Embryonic facial prominence (tissue), 1 donor: ENCODE data around the gene TGM3.

ENCODE experiments used
- DNase-seq: peaks from one replicate; pipeline ENCODE4 v3.0.0-alpha.2; 2016; ENCODE audit errors: extremely low spot score

The TGM3 gene

DNA sequence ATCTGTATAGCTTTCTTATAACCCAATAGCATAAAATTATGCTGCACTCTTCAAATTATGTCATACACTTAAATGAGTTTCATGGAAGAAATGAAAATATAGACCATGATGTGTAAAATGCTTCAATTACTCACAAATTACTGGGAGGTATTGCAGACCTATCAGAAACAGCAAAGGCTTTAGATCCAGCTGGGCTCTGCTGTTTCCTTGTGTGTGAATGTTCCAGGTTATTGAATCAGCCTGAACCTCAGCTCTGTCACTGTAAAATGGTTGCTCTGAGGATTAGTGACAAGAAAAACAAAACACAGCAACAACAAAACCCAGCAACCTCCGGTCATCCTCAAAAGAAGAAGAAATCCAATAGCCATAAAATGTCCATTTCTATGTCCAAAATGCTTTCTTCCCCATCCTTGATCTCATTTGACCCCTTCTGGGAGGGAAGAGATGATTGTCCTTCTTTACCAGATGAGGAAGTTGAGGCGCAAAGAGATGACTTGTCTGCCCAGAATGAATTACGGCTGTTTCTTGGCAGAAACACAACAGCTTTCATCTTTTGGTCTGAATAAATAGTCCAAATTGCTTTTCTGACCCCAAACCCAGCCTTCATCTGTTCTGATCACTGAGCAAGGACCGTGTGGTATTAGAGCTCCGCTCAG lies 42.7 kb downstream of the TGM3 start:
- no peak for DNase-seq

DNA sequence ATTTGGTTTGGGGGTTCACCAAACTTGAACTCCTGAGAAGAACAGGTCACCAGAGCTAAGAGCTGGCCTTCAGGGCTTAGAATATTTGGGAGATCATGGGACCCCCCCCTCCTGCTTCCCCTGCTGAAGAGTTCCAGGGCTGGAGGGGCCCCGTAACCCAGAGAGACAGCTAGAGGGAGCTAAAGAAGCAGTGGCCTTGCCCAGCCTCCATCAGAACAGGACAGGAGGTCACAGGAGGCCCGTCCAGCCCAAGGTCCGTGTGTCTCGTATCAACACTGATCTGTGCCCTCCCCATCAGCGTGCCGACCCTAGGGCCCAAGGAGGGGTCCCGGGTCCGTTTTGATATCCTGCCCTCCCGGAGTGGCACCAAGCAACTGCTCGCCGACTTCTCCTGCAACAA lies 44.3 kb downstream of the TGM3 start:
- no peak for DNase-seq

DNA sequence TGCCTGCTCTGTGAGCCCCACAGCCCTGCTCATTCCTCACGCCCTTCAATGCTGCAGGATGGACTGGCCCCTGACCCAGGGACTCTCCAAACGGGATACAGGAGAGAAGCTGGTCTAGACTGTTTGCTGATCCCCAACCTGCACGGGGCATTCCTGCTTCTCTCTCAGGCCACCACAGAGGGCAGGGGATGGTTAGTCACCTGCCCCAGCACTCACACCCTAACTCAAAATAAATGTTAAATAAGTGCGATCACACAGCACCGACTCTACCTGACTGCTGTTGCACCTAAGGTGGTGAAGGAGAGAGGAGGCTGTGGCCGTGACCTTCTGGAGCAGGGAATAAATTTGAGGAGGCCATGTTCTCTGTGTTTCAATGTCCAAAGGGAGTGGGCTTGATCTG lies 45.0 kb downstream of the TGM3 start:
- no peak for DNase-seq

DNA sequence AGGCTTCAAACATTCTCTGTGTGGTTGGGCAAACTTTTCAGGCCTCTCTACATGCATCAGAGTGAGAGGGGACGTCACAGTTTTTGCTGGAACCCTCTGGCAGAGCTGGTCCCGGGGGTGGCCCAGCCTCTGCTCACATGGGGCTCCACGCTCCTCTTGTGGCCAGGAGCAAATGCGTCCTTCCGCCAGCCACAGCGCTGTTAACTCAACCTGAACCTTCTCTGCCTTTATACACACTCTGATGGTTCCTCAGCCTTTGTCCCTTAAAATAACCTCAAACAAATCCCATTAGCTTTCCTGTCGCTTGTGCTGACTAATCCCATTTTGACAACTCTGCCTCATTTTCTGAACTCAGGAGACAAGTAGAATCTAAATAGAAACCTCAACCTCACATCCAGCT lies 45.5 kb downstream of the TGM3 start:
- DNase-seq = no peak

DNA sequence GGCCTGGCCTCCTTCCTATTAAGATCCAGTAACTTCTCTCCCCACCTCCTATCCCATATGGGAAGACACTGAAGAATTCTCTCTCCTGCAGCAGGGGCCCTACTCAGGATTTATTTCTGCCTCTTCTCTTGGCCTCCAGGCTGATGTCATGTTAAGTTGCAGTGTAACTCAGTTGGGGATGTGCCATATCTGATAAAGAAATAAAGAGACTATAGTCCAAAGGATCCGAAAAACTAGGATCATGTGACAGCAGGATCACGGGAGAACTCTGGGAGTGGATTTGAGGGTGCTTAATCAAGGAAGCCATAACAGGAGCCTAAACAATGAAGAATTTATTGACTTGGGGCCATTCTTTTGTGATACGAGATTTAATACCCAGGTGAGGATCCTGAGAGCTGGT lies 46.4 kb downstream of the TGM3 start:
- no peak for DNase-seq

DNA sequence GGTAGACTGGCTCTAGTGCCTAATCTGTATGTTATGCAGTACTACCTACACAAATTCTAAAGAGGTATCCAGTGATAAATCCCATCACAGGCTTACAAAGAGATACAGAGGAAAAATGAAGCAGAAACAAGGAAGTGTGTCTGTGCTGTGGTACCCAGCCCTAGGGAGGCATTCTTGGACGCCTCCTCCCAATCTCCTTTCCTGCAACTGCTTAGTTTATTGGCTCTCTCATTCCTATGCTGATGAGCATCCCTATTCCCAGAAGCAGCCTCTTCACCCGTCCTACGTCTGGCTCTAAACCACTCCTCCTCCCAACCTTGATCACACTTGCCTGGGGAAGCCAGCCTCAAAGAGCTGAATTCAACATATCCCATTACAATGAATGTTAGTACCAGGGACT lies 50.4 kb downstream of the TGM3 start:
- DNase-seq = no peak

DNA sequence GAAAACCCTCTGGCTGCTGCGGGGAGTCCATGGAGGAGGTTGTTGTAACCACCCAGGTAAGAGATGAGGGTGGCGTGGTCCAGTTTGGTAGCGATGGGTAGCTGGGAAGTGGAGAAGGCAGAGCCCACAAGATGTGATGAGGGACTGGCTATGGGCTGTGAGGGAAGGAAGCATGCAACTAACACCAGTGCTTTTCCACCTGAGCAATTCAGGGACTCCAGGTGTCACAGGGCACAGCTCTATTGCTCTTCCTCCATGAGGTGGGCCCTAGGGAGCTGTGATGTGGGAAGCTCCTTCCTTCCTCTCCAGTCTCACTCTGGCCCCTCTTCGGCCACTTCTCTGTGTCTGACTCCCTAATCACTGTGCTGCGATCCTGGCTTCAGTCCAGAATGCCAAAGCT lies 52.5 kb downstream of the TGM3 start:
- DNase-seq = no peak

DNA sequence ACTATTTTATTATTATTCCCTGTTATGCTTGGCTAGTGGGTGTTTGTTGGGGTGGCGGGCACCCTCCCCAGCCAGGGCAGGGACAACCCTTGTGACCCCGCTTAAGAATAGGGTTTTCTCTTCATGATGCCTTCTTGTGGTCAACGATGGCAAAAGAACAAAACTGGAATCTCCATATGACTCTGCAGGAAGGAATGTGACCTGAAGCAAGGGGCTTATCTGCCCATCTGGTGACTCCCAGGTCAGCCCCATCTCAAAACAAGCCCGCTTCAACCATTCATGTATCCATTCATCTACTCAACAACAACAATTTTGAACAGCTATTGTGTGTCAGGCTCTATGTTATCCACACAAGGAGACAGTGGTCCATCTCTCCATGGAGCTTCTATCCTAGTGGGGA lies 54.0 kb downstream of the TGM3 start:
- DNase-seq = no peak

DNA sequence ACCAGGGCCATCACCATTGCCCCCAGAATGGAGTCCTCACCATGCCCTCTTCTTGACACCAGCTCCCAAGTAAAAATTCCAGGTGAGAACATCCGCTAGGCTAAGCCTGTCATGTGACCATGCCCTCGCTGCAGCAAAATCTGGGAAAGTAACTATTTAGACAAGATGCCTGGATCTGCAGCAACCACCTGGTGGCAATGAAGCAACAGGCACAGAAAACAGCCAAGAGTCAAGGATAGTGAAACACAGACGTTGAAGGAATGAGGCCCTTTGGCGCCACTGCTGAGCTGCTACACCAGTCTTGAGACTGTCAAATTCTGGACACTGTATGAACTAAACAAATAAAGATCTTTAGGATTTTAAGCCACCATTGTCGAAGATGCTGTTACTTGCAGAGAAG lies 54.8 kb downstream of the TGM3 start:
- DNase-seq = no peak

DNA sequence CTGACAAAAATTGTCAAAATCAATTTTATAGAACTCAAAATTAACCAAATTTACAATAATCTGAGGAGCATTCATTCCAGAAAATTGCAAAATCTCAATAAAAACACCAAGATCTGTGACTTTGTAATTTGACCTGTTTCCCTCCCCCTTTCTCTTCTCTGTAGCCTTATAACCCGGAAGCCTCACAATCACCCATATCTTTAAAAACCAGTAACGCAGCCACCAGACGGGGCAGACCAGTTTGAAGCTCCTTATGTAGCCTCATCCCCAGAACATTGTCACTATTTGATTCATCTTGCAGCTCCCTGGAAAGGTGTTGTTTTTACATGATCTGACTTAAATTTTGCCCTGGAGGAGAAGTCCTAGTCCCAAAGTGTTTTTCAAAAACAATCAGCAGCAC lies 57.4 kb downstream of the TGM3 start:
- DNase-seq = no peak

DNA sequence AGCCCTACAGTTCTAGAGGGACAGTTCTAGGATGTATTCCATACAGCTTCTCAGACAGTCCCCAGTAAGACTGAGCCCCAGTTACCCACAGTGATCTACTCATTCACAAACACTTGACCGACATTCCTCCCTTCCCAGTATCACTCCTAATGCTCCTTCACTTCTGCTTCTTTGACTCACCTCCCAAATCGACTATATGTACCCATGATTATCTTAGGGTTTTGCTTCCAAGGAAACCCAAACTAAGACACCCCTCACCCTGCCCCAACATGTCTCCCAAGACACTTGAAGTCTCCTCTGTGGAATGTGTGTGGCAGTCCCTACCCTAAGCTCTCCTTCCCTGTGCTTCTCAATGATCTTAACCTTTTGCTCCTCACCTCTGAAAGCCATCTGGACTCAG lies 61.3 kb downstream of the TGM3 start:
- no peak for DNase-seq

DNA sequence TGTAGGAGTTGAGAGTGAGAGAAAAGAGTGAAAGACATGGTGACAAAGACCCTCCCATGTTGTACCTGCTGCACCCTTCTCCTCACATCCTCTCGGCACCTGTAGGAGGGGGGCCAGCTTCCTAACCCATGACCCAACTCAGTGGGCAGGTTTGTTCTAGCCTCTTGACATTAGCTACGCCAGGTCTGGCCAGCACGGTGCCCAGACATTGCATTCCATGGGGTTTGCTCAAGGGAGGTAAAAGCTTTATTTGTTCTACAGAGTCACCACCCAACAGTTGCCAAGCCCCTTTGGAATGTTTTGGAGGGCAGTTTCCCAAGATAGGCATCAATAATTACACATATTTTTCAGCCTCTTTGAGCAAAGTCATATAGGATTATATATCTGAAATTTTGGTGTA lies 62.2 kb downstream of the TGM3 start:
- DNase-seq = no peak

DNA sequence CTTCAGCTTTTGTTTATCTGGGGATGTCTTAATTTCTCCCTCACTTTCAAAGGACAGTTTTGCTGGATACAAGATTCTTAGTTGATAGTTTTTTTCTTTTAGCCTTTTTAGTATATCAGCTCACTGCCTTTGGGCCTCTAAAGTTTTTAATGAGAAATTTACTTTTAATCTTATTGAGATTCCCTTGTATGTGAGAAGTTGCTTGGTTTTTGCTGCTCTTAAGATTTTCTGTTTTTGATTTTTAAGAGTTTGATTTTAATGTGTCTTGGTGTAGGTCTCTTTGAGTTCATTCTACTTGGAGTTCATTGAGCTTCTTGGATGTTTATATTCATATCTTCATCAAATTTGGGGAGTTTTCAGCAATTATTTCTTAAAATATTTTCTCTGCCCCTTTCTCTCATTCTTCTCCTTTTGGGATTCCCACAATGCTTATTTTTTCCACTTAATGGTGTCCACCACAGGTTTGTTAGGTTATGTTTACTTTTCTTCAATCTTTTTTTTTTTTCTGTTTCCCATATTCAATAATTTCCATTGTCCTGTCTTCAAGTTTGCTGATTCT lies 65.3 kb downstream of the TGM3 start:
- no peak for DNase-seq

DNA sequence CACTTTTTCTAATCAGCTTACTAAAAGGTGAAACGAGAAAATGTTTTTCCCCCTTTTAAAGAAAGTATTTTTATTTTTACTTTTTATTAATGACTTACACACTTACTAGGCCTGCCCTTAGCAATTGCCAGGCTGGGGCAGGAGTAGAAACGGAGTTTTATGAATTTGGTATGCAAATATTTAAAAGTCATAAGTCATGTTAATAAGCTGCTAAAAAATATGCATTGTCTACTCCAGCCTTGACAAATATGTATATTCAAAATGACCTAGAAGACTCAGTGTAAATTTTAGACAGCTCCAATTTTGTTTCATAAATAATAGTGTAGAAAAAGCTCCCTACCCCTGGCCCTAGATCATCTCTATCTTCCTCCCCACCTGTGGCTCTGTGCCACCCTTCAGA lies 67.4 kb downstream of the TGM3 start:
- no peak for DNase-seq

DNA sequence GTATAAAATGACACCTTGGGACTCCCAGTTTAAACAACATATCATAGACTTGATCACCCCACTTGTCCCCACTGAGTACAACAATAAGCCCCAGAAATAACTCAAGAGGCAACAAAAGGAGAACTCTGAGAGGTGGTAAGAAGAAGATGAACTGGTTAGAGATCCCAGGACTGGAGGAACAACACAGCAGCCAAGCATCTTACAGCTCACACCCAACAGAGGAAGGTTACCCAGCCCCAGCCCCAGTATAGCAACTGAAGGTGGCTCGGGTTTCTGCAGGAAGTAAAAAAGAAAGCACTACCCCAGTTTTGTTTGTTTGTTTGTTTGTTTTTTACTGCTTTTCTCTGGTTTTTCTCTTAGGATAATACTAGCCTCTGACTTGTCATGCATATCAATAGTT lies 67.8 kb downstream of the TGM3 start:
- DNase-seq = no peak

DNA sequence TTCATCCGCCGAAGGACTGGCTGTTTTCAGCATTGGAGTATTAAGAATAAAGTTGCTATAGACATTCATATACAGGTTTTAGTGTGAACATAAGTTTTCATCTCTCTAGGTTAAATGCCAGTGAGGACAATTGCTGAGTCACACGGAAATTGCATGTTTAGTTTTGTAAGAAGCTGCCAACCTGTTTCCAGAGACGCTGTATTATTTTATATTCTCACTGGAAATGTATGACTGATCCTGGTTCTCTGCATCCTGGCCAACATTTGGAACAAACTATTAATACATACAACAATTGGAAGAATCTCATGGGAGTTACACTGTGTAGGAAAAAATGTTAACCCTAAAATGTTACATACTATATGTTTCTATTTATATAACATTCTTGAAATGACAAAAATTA lies 68.2 kb downstream of the TGM3 start:
- no peak for DNase-seq

DNA sequence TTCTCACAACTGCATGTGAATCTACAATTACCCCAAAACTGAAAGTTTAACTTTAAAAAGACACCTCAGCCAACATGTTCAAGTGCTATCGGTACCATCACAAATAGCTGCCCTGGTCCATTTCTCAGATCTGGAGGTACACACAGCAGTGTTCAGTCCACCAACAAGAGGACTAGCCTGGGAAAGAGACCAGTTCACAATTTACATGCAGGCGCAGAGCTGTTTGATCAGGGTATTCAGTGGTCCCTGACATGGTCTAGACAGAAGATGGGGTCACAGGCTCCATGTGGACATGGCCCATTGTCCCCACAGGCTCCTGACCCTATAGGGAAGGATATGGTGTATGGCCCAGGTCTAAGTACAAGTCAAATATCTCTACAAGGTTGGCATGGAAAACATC lies 69.3 kb downstream of the TGM3 start:
- no peak for DNase-seq

DNA sequence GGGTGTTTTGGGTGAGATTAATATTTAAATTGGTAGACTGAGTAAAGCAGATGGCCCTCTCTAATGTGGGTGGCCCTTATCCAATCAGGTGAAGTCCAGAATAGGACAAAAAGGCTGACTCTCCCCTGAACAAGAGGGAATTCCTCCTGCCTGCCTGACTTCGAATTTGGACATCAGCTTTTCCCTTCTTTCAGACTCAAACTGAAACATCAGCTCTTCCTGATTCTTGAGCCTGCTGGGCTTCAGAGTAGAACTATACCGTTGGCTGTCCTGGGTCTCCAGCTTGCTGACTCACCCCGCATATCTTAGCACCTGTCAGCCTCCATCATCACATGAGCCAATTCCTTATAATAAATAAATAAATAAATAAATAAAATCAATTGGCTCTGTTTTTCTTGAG lies 69.9 kb downstream of the TGM3 start:
- no peak for DNase-seq

DNA sequence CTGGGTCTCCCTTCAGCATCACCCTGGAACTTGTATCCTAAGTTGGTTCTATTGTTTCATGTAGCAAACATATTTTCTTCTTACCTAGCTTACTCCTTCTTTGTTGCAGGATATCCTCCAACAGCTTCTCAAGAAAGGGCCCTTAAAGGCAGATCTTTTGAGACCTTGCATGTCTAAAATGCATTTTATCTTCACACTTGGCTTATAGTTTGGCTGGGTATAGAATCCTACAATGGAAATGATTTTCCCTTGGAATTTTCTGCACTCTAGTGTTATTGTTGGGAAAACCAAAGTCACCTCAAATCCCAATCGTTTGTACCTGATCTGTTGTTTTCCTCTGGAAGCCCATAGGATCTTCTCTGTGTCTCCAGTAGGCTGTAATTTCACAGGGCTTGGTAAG lies 72.8 kb downstream of the TGM3 start:
- DNase-seq = no peak

DNA sequence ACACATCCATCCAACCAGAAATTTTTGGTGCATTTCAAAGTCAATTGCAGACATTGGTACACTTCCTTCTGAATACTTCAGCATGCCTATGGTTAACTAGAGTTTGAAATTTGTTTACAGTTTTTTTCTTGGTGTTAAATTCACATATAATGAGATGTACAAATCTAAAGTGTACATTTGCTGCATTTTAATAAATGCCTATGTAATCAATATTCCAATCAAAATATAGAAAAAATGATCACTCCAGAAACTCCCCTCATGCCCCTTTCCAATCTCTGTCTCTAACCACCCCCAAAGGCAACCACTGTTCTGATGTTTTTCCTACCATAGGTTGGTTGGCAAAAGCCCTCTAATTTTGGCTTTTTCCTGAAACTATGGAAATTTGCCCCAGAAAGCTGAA lies 77.3 kb downstream of the TGM3 start:
- DNase-seq = no peak

DNA sequence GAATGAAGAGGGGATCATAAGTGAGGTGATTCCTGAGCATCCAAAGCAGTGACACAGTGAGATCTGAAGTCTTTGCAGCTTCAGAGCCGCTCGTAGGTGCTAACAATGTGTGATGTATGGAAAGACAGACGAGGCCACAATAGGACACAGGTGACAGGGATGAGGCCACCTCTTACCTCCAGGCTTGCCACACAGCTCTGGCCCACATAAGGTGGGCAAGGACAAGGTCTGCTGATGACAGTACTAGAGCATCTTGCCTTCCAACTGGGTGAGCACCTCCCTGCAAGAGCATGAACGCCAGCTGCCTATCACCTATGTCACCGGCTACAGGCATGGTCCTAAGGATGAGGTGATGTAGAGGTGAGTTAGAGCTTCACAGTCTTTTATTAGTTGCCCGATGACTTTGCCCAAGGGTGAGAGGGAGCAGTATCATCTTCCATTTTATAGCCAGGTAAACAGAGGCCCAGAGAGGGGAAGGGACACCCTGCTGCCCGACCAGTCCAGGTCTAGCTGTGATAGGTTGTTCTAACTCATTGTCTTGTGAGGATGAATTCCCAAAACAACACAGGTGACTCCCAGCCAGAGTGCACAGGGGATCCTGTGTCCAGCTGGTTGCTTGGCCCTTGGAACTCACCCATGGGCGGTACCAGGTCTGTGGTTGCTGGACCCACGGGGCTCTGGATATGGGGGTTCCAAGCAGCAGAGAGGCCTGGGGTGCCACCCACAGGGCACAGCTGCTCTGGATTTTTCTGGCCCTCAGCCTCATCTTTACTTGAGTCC lies 78.7 kb downstream of the TGM3 start:
- DNase-seq = no peak

DNA sequence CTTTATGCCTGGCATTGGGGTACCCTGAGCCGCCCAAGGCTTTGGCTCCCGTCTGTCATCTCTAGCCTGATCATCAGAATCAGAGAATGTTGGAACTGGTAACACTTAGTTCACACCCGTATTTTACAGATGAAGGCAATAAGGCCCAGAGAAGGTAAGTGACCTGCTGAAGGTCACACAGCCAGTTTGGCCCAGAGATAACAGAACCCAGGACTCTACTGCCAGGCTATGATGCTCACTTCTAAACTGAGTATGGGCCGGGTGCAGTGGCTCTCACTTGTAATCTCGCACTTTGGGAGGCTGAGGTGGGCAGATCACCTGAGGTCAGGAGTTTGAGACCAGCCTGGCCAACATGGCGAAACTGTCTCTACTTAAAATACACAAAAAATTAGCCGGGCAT lies 83.1 kb downstream of the TGM3 start:
- DNase-seq = no peak

DNA sequence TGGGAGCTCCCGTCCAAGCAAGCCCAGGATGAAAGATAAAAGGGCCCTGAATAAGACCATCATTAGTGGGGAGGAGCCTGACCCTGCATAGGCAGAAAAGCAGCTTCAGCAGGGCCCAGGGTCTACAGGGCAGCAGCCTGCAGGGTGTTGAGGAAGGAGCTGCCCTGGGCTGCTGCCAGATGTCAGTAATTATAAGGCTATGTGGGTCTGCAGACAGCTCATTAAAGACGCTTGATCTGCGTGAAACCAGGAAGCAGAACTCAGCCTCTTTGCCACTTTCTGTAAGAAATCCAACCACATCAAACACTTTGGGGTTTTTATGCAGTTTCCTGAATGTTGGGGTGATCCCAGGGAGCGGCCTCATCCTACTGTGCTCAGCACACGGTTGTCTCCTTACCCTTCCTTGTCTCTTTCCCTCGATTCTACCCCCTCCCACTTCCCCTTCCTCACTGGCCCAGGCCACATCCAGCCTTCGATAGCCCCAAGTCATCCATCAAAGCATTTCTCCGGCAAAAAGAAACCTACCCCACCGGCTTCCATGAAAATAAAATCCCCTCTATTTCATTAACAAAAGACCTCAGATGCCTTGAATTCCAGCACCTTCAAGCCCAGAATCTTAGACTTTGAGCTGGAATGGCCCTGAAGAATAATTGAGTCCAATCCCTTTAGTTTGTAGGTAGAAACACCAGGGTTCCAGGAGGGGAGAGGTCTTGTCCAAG lies 83.9 kb downstream of the TGM3 start:
- no peak for DNase-seq
